Sigmoid colon (tissue), 7 donors: Measurements from ENCODE around the gene BAHCC1. TPM values are rescaled to one million over a fixed set of nuclear protein-coding genes. Genes with fewer than 3 reads are reported as not detected.

Experiments used
- DNase-seq: peaks from one replicate; pipeline ENCODE4 v3.0.0-alpha.2; 2019
- H3K27ac ChIP-seq, 4 donors: fragments of 200-600 bp; sonication (generic); one replicate each; pipeline ENCODE4 v1.5.1; 2016 to 2019; ENCODE audit warnings: mild to moderate bottlenecking in 1 of 4
- H3K27me3 ChIP-seq, 3 donors: fragments of 200-600 bp; sonication (generic); one replicate each; pipeline ENCODE4 v1.5.1; 2019; ENCODE audit warnings: mild to moderate bottlenecking in 1 of 3
- H3K36me3 ChIP-seq, 4 donors: fragments of 200-600 bp; sonication (generic); one replicate each; pipeline ENCODE4 v1.5.1; 2016 to 2019
- H3K4me1 ChIP-seq, 4 donors: fragments of 200-600 bp; sonication (generic); one replicate each; pipeline ENCODE4 v1.5.1; 2017 to 2019
- H3K4me3 ChIP-seq, 4 donors: fragments of 200-600 bp; sonication (generic); one replicate each; pipeline ENCODE4 v1.5.1; 2017 to 2019; ENCODE audit warnings: mild to moderate bottlenecking in 2 of 4, moderate library complexity in 1 of 4
- H3K9me3 ChIP-seq, 4 donors: fragments of 200-600 bp in 3 of 4; sonication (generic) in 3 of 4; one replicate each; pipeline versions ENCODE4 v1.5.1 to v1.6.1; 2013 to 2019
- CTCF ChIP-seq, 4 experiments: fragments of 450-650 bp in 3 of 4; fragments of 200-600 bp in 1 of 4; IDR thresholded peaks; one replicate each; pipeline ENCODE4 v1.5.1; 2016 to 2019; ENCODE audit warnings: antibody characterized with exemption in 4 of 4, mild to moderate bottlenecking in 3 of 4, moderate library complexity in 2 of 4
- EP300 ChIP-seq, 4 donors: sonication (generic); formaldehyde crosslinking; IDR thresholded peaks; one replicate each; pipeline ENCODE4 v1.6.1; 2017; ENCODE audit warnings: antibody characterized with exemption in 4 of 4
- POLR2A ChIP-seq, 2 donors: fragments of 450-650 bp; IDR thresholded peaks; one replicate each; pipeline ENCODE4 v1.6.1; 2016; ENCODE audit warnings: antibody characterized with exemption in 2 of 2, mild to moderate bottlenecking in 2 of 2, moderate library complexity in 2 of 2
- POLR2AphosphoS5 ChIP-seq, 4 donors: sonication (generic); formaldehyde crosslinking; IDR thresholded peaks; one replicate each; pipeline ENCODE4 v1.6.1; 2017; ENCODE audit warnings: antibody characterized with exemption in 4 of 4
- WGBS, 2 donors: extraction: QIAGEN DNeasy Blood & Tissue Kit; methylation state at CpG; one replicate each; pipeline ENCODE4 v1.1.7; 2013; 5-methylcytosine and 5-hydroxymethylcytosine counted together
- intact Hi-C: fragments of 100-400 bp; cut with DNase I; formaldehyde crosslinking; loops from one replicate; pipeline ENCODE4 v1.15.1; 2023
- polyA plus RNA-seq, 3 donors: library from polyadenylated mRNA; stranded (reverse); fragments of 200-250 nt; gene quantifications; one replicate each; pipeline ENCODE4 v1.2.3, GENCODE V29; 2013
- total RNA-seq, 4 donors: library from RNA; depleted of rRNA; stranded (reverse); fragments of >200 nt; gene quantifications; one replicate each; pipeline ENCODE4 v1.1.0, GENCODE V29; 2016
- donor health status: healthy with polysubstance abuse.
- donor health status: Bipolar disorder and iron deficiency.
- donor health status: healthy.

BAHCC1 gene
- total and polyA plus RNA-seq, 7 donors, result 1.8 to 18.6 (median 6.4) TPM

DNA sequence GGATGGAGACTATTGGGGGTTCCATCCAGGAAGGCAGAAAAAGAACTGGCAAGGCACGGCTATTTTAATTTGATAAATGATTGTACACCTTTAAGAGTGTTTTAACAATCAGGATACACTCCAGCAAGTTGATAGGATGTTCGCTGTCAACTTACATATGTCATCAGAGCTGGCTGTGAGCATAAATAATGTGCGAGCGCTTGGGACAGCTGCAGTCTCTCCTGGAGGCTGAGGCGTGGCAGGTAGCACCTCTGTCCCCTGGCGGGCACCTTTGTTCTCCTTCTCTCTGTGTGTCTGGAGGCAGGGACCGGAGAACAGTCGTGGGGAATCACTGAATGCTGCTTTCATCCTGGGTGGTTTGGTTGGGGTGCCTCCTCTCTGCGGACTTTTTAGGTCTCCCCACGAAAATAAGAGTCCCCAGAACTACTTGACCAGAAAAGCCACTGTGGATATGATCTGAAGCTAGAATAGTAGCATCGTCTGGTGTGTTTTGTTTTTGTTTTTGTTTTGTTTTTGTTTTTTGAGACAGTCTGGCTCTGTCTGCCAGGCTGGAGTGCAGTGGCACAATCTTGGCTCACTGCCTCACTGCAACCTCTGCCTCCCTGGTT lies 9.4 kb downstream of the BAHCC1 start:
- no peak for DNase-seq
- H3K27me3 ChIP-seq, result no peaks in the 10 kb centered on the region
- peak in 1 of 4 donors; percentile 41 for TF ChIP-seq EP300 (IDR thresholded peaks at IDR 0.05)
- peak; percentile 71 to 88 (median 82) for TF ChIP-seq POLR2AphosphoS5 (IDR thresholded peaks at IDR 0.05)
- no peak for TF ChIP-seq POLR2A (IDR thresholded peaks at IDR 0.05)
- peak in 2 of 4 experiments; percentile 7 to 16 for TF ChIP-seq CTCF (IDR thresholded peaks at IDR 0.05)
- WGBS, 2 donors, result 42 to 59% methylated on average over 11 of the region's 11 CpGs
- intact Hi-C loops, result loop anchor here (2.0 to 5.0 kb wide), 2 partner anchors 24 to 78 kb away; no protein-coding TSS in a partner anchor
- no peaks in the 10 kb centered on the region for H3K9me3 ChIP-seq
- no peaks in the 10 kb centered on the region for H3K36me3 ChIP-seq
- peaks cover 0 to 71% (median 67%) of the 10 kb centered on the region in 4 donors for H3K4me1 ChIP-seq
- H3K4me3 ChIP-seq, result peak overlapping the region in 2 of 4 donors; percentile 33 to 41
- peak overlapping the region; percentile 93 to 99 (median 97) for H3K27ac ChIP-seq

DNA sequence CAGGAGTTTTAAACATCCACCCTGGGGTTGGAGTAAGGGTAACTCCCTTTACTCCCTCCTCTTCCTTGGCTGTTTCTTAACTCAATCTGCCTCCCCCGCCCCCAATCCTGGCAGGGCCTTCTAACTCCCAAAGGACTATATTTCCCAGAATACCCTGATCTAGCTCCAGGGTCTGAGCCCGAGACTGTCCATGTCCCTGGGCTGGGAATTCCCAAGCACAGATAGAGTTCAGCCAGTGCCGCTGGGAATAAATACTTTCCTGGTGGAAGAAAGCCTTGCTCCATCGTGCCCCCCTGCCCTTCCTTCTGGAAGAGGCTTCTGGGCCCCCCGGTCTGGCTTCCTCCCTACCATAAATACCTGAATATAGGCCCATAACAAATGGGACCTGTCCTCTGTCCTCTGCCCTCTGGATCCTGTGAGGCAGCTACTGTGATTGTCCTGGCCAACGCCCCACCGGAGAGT lies 10.2 kb downstream of the BAHCC1 start:
- H3K4me1 ChIP-seq, result peaks cover 0 to 68% (median 66%) of the 10 kb centered on the region in 4 donors
- WGBS, 2 donors, result 60 to 63% methylated on average over 7 of the region's 7 CpGs
- no peaks in the 10 kb centered on the region for H3K9me3 ChIP-seq
- peak; percentile 39 to 84 (median 58) for TF ChIP-seq POLR2AphosphoS5 (IDR thresholded peaks at IDR 0.05)
- no peak for TF ChIP-seq POLR2A (IDR thresholded peaks at IDR 0.05)
- peak in 1 of 4 donors; percentile 30 for TF ChIP-seq EP300 (IDR thresholded peaks at IDR 0.05)
- H3K36me3 ChIP-seq, result no peaks in the 10 kb centered on the region
- peak overlapping the region; percentile 93 to 99 (median 97) for H3K27ac ChIP-seq
- DNase-seq, result peak; percentile 93
- H3K4me3 ChIP-seq, result no peak overlapping the region
- no peaks in the 10 kb centered on the region for H3K27me3 ChIP-seq
- intact Hi-C loops, result loop anchor here (2.0 kb wide), 1 partner anchor 23 kb away; no protein-coding TSS in a partner anchor

DNA sequence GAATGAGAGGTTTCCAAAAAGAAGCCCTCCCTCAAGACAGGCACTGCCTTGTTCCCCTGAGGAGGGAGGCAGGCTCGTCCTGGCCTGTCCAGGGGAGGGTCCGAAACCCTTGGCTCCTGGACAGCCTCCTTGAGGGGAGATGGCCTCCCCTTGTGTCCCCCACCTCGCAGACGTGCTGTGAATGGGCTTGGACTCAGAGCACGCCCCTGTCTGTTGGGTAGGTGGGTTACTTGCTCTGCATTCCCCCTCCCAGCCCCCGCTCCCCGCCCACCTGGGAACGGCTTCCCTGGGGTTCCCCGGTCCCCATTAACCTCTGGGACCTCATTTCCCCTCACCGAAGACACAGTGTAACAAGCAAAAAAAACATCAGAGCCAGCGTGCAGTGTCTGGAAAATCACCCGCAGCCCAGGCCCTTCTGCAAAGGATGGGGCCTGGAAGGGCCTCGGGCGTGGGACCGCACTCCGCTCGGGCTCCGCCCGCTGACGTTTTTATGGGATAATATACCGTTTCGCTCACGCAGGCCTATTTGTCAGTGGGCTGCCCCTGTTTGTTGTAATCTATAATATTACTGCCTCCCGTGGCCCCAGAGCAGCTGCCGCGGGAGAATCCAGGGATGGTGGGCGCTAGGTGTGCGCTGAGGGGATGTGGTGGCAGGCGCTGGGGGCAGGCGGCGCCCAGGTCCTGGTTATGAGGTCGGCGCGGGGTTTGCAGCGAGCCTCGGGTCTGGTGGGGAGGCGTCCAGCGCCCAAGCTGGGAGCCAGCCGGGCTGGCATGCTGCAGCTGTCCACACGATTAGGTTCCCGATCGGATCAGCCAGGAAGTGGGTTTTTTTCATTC lies 11.1 kb downstream of the BAHCC1 start:
- peak overlapping the region in 1 of 4 donors; percentile 3 for H3K4me3 ChIP-seq
- H3K27ac ChIP-seq, result peak overlapping the region; percentile 93 to 99 (median 97)
- no peak for DNase-seq
- no peaks in the 10 kb centered on the region for H3K27me3 ChIP-seq
- no peaks in the 10 kb centered on the region for H3K9me3 ChIP-seq
- TF ChIP-seq POLR2AphosphoS5 (IDR thresholded peaks at IDR 0.05) (peak in 1 of 4 donors; percentile 27), EP300 (IDR thresholded peaks at IDR 0.05) (no peak)
- intact Hi-C loops, result no loop called here
- peaks cover 0 to 59% (median 57%) of the 10 kb centered on the region in 4 donors for H3K4me1 ChIP-seq
- WGBS, 2 donors, result 26 to 54% methylated on average over 42 of the region's 42 CpGs
- H3K36me3 ChIP-seq, result no peaks in the 10 kb centered on the region

GRCh38 chr17:81408049-81408448 lies 12.8 kb downstream of the BAHCC1 start:
- no peak for DNase-seq
- intact Hi-C loops, result no loop called here
- H3K4me1 ChIP-seq, result peaks cover 0 to 49% (median 45%) of the 10 kb centered on the region in 4 donors
- WGBS, 2 donors, result 84 to 92% methylated on average over 14 of the region's 14 CpGs
- H3K27ac ChIP-seq, result no peak overlapping the region
- no peak for TF ChIP-seq EP300 (IDR thresholded peaks at IDR 0.05)
- TF ChIP-seq POLR2A (IDR thresholded peaks at IDR 0.05), result no peak
- TF ChIP-seq POLR2AphosphoS5 (IDR thresholded peaks at IDR 0.05), result no peak
- no peak for TF ChIP-seq CTCF (IDR thresholded peaks at IDR 0.05)
- no peaks in the 10 kb centered on the region for H3K36me3 ChIP-seq
- H3K9me3 ChIP-seq, result no peaks in the 10 kb centered on the region
- H3K4me3 ChIP-seq, result no peak overlapping the region
- no peaks in the 10 kb centered on the region for H3K27me3 ChIP-seq

GRCh38 chr17:81409190-81409935 lies 14.1 kb downstream of the BAHCC1 start:
- intact Hi-C loops, result no loop called here
- Histone ChIP-seq H3K27me3 (no peaks in the 10 kb centered on the region), H3K4me1 (peaks cover 0 to 41% (median 35%) of the 10 kb centered on the region in 4 donors), H3K4me3 (no peak overlapping the region), H3K36me3 (no peaks in the 10 kb centered on the region), H3K27ac (no peak overlapping the region), H3K9me3 (no peaks in the 10 kb centered on the region)
- 69 to 79% methylated on average over 27 of the region's 27 CpGs for WGBS, 2 donors
- no peak for DNase-seq
- TF ChIP-seq EP300 (IDR thresholded peaks at IDR 0.05) (no peak), POLR2A (IDR thresholded peaks at IDR 0.05) (no peak)
